Thyroid gland (tissue), 4 donors: ENCODE data around the gene SGF29.
"Not testable (repeated sequence)": the region's sequence is repeated elsewhere in the genome, so short reads cannot be mapped to it uniquely, and the experiment has no call there.

ENCODE experiments used
- POLR2A ChIP-seq, 2 donors: fragments of 450-650 bp; IDR thresholded peaks; one replicate each; pipeline ENCODE4 v1.6.1; 2017; ENCODE audit warnings: antibody characterized with exemption in 2 of 2, mild to moderate bottlenecking in 2 of 2, moderate library complexity in 1 of 2
- TF ChIP-seq, protein P1 (sequence below), 6 experiments: fragments of 200-600 bp in 3 of 6; fragments of 450-650 bp in 3 of 6; sonication (generic) in 3 of 6; IDR thresholded peaks; one replicate each; pipeline ENCODE4 v1.5.1; 2016 to 2019; ENCODE audit warnings: antibody characterized with exemption in 6 of 6, mild to moderate bottlenecking in 2 of 6, inconsistent platforms in 1 of 6, moderate library complexity in 1 of 6

DNA sequence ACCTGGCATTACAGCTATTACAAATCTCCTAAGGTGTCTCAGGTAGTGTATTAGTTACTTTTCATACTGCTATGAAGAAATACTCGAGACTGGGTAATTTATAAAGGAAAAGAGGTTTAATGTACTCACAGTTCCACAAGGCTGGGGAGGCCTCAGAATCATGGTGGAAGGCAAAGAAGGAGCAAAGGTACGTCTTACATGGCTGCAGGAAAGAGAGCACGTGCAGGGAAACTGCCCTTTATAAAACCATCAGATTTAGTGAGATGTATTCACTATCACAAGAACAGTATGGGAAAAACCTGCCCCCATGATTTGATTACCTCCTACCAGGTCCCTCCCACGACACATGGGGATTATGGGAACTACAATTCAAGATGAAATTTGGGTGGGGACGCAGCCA is 77.2 kb downstream of the SGF29 start:
- TF ChIP-seq, protein P1, sequence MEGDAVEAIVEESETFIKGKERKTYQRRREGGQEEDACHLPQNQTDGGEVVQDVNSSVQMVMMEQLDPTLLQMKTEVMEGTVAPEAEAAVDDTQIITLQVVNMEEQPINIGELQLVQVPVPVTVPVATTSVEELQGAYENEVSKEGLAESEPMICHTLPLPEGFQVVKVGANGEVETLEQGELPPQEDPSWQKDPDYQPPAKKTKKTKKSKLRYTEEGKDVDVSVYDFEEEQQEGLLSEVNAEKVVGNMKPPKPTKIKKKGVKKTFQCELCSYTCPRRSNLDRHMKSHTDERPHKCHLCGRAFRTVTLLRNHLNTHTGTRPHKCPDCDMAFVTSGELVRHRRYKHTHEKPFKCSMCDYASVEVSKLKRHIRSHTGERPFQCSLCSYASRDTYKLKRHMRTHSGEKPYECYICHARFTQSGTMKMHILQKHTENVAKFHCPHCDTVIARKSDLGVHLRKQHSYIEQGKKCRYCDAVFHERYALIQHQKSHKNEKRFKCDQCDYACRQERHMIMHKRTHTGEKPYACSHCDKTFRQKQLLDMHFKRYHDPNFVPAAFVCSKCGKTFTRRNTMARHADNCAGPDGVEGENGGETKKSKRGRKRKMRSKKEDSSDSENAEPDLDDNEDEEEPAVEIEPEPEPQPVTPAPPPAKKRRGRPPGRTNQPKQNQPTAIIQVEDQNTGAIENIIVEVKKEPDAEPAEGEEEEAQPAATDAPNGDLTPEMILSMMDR (IDR thresholded peaks at IDR 0.05) = not testable (repeated sequence)
- TF ChIP-seq POLR2A (IDR thresholded peaks at IDR 0.05) = not testable (repeated sequence)
